IMR-90 (cell line): ENCODE results near the gene OPTC. TPM values are rescaled to one million over a fixed set of nuclear protein-coding genes. Genes with fewer than 3 reads are reported as not detected.

Source experiments
- ATAC-seq: fragments of 200-7000 bp; cut with Tn5 transposase; 2 replicates; pipeline ENCODE4 v1.9.1; 2020; ENCODE audit warnings: low read depth, mild to moderate bottlenecking, moderate library complexity
- BruUV-seq: library from RNA; stranded (reverse); fragments of 400-500 nt; replicated peaks from 2 replicates; lab custom pipeline; 2021; lab: Mats Ljungman, UMichigan
- CTCF ChIA-PET: fragments of 300-600 bp; formaldehyde crosslinking; extraction: SDS; loops from one replicate; lab custom pipeline; 2021; ENCODE audit warnings: antibody characterized with exemption; lab: Yijun Ruan, JAX
- POLR2A ChIA-PET: fragments of 300-600 bp; sonication (Branson Sonifier 250); formaldehyde crosslinking; loops from one replicate; lab custom pipeline; 2022; ENCODE audit warnings: antibody characterized with exemption; ENCODE audit not compliant: unreplicated experiment; lab: Charles Lee
- DNase-seq: peaks from one replicate; pipeline ENCODE4 v3.0.0; 2013
- H2AFZ ChIP-seq: replicated peaks from 2 replicates; pipeline ENCODE3; 2013; ENCODE audit warnings: low read length, mild to moderate bottlenecking; ENCODE audit not compliant: poor library complexity
- H2AK5ac ChIP-seq: 2 replicates; pipeline ENCODE4 v1.6.1; 2013; ENCODE audit warnings: low read depth, low read length, inconsistent platforms
- H2AK9ac ChIP-seq: replicated peaks from 2 replicates; pipeline ENCODE3; 2013; ENCODE audit warnings: mild to moderate bottlenecking, low read depth, low read length, moderate library complexity; ENCODE audit not compliant: poor library complexity
- H2BK120ac ChIP-seq: 2 replicates; pipeline ENCODE4 v1.6.1; 2013; ENCODE audit warnings: low read depth, low read length, inconsistent platforms
- H2BK15ac ChIP-seq: 3 replicates; pipeline ENCODE4 v1.6.1; 2013; ENCODE audit warnings: low read depth, low read length, inconsistent platforms
- H2BK20ac ChIP-seq: 2 replicates; pipeline ENCODE4 v1.6.1; 2013; ENCODE audit warnings: low read depth, mild to moderate bottlenecking, inconsistent platforms, low read length, moderate library complexity
- H2BK5ac ChIP-seq: 2 replicates; pipeline ENCODE4 v1.6.1; 2013; ENCODE audit warnings: mild to moderate bottlenecking, low read depth, low read length, inconsistent platforms; ENCODE audit not compliant: poor library complexity, severe bottlenecking
- H3K14ac ChIP-seq: replicated peaks from 2 replicates; pipeline ENCODE4 v1.6.1; 2013; ENCODE audit warnings: low read depth, low read length, inconsistent platforms
- H3K18ac ChIP-seq: 2 replicates; pipeline ENCODE4 v1.6.1; 2013; ENCODE audit warnings: low read depth, low read length, control low read depth
- H3K23ac ChIP-seq: 2 replicates; pipeline ENCODE4 v1.6.1; 2013; ENCODE audit warnings: low read depth, low read length, inconsistent platforms
- H3K27ac ChIP-seq: 2 replicates; pipeline ENCODE4 v1.5.1; 2013; ENCODE audit warnings: mild to moderate bottlenecking, control low read depth, low read length; ENCODE audit not compliant: insufficient read depth
- H3K27me3 ChIP-seq: 2 replicates; pipeline ENCODE4 v1.6.1; 2013; ENCODE audit warnings: low read length; ENCODE audit not compliant: control insufficient read depth, insufficient read depth
- H3K36me3 ChIP-seq: 2 replicates; pipeline ENCODE4 v1.6.1; 2013; ENCODE audit warnings: low read length, mixed read lengths; ENCODE audit not compliant: control insufficient read depth, insufficient read depth
- H3K4ac ChIP-seq: 2 replicates; pipeline ENCODE4 v1.6.1; 2013; ENCODE audit warnings: low read depth, low read length, inconsistent platforms
- H3K4me1 ChIP-seq: 2 replicates; pipeline ENCODE4 v1.6.1; 2013; ENCODE audit warnings: low read length, mixed read lengths; ENCODE audit not compliant: control insufficient read depth, insufficient read depth
- H3K4me2 ChIP-seq: 2 replicates; pipeline ENCODE4 v1.6.1; 2013; ENCODE audit warnings: low read depth, mild to moderate bottlenecking, control low read depth, low read length, moderate library complexity
- H3K4me3 ChIP-seq: 2 replicates; pipeline ENCODE4 v1.5.1; 2013; ENCODE audit warnings: low read depth, mild to moderate bottlenecking, control low read depth, low read length, moderate library complexity; ENCODE audit not compliant: insufficient read depth
- H3K56ac ChIP-seq: 2 replicates; pipeline ENCODE4 v1.6.1; 2013; ENCODE audit warnings: low read length, inconsistent platforms; ENCODE audit not compliant: insufficient read depth; ENCODE audit errors: extremely low read depth
- H3K79me1 ChIP-seq, 2 experiments: 2 replicates each; pipeline ENCODE4 v1.6.1; 2013; ENCODE audit warnings: low read length in 2 of 2, inconsistent platforms in 1 of 2, low read depth in 1 of 2
- H3K9ac ChIP-seq: 2 replicates; pipeline ENCODE4 v1.6.1; 2013; ENCODE audit warnings: low read depth, low read length, control low read depth
- H3K9me1 ChIP-seq: 2 replicates; pipeline ENCODE4 v1.6.1; 2013; ENCODE audit warnings: low read length, inconsistent platforms; ENCODE audit not compliant: insufficient read depth
- H3K9me3 ChIP-seq: 2 replicates; pipeline ENCODE4 v1.6.1; 2013; ENCODE audit warnings: low read length; ENCODE audit not compliant: control insufficient read depth, insufficient read depth
- H4K20me1 ChIP-seq: 2 replicates; pipeline ENCODE4 v1.6.1; 2013; ENCODE audit warnings: low read length, inconsistent platforms; ENCODE audit not compliant: insufficient read depth
- H4K5ac ChIP-seq: 2 replicates; pipeline ENCODE4 v1.6.1; 2013; ENCODE audit warnings: mild to moderate bottlenecking, low read depth, low read length, control low read depth
- H4K8ac ChIP-seq, 2 experiments: 2 replicates each; pipeline ENCODE4 v1.6.1; 2013; ENCODE audit warnings: low read depth in 2 of 2, low read length in 2 of 2, control low read depth in 1 of 2, inconsistent platforms in 1 of 2
- H4K91ac ChIP-seq: 2 replicates; pipeline ENCODE4 v1.6.1; 2013; ENCODE audit warnings: low read depth, low read length, inconsistent platforms; ENCODE audit not compliant: insufficient read depth
- CEBPB ChIP-seq: IDR thresholded peaks from 2 replicates; pipeline ENCODE4 v1.6.1; 2012; ENCODE audit warnings: low read depth, low read length, improper control_type of control experiment
- CHD1 ChIP-seq: IDR thresholded peaks from 2 replicates; pipeline ENCODE4 v1.6.1; 2012; ENCODE audit warnings: low read depth, low read length, improper control_type of control experiment
- MAZ ChIP-seq: IDR thresholded peaks from 2 replicates; pipeline ENCODE4 v1.6.1; 2012; ENCODE audit warnings: low read depth, mild to moderate bottlenecking, low read length, improper control_type of control experiment, moderate library complexity, borderline replicate concordance
- NFE2L2 ChIP-seq: fragments of 150-350 bp; IDR thresholded peaks from 2 replicates; pipeline ENCODE4 v1.6.1; 2016; ENCODE audit warnings: low read depth, mild to moderate bottlenecking, low read length
- SMC3 ChIP-seq: fragments of 150-350 bp; IDR thresholded peaks from 2 replicates; pipeline ENCODE4 v1.6.1; 2016; ENCODE audit warnings: low read depth, mild to moderate bottlenecking, antibody characterized with exemption, low read length, moderate library complexity
- WGBS, 2 experiments: methylation state at CpG; one replicate each; pipeline versions ENCODE4 v1.1.5 to v1.1.7; 2013; ENCODE audit warnings: missing lambda C conversion rate in 2 of 2; ENCODE audit not compliant: insufficient read length in 1 of 2; ENCODE audit errors: extremely low coverage in 2 of 2; 5-methylcytosine and 5-hydroxymethylcytosine counted together
- dilution Hi-C: fragments of 300-500 bp; cut with HindIII; formaldehyde crosslinking; loops from one replicate; pipeline ENCODE4 v1.14.3; 2018; ENCODE audit warnings: low sequenced_read_pairs; ENCODE audit not compliant: unreplicated experiment
- in situ Hi-C: fragments of 300-500 bp; cut with MboI; formaldehyde crosslinking; loops from 3 replicates; pipeline ENCODE4 v1.14.3; 2019; ENCODE audit warnings: low sequenced_read_pairs, inconsistent platforms, mixed read lengths
- intact Hi-C: fragments of 100-400 bp; cut with micrococcal nuclease; formaldehyde crosslinking; loops from 2 replicates; pipeline ENCODE4 v1.10.0; 2022
- polyA plus RNA-seq, 3 experiments: library from polyadenylated mRNA; depleted of rRNA; stranded (reverse); fragments of >200 nt; gene quantifications; 2 replicates each; pipeline ENCODE4 v1.2.3, GENCODE V29; 2012; ENCODE audit warnings: low replicate concordance in 1 of 3
- total RNA-seq: library from RNA; depleted of rRNA; stranded (reverse); fragments of >200 nt; gene quantifications from 2 replicates; pipeline ENCODE4 v1.2.3, GENCODE V29; 2012

OPTC gene
- total and polyA plus RNA-seq, 2 of the 4 experiments (the other 2 are of a cell fraction) = not detected

DNA sequence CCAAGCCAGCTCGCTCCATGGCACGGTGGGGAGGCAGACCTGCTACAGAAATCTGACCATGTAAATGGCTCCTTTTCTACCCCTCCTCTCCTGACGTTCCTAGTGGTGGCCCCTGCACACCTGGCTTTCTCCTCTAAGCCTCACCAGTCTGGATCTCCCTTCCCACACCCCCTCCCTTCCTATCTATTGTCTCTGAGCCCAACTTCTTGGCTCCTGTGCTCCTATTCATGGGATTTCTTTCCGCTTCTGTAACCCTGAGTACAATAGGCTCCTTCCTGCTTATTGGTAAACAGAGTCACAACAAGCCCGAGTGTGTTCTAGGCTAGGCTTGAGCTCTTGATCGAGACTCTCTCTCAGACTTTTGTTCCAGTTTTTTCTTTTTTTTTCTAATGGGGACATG lies 17.6 kb downstream of the OPTC start:
- Histone ChIP-seq H3K27ac (peak overlapping the region; percentile 93), H3K23ac (peak overlapping the region; percentile 91), H3K4me1 (peaks cover 46% of the 10 kb centered on the region), H3K9ac (no peak overlapping the region), H2BK5ac (peak overlapping the region; percentile 98), H3K4me2 (no peak overlapping the region), H3K36me3 (no peaks in the 10 kb centered on the region), H3K79me1 (peaks cover 10 to 62% of the 10 kb centered on the region in 2 experiments), H3K9me3 (no peaks in the 10 kb centered on the region), H4K8ac (peak overlapping the region; percentile 87 to 95), H2BK20ac (peak overlapping the region; percentile 98), H2BK120ac (peak overlapping the region; percentile 99), H2AFZ (no peak overlapping the region), H3K56ac (no peak overlapping the region), H3K18ac (peak overlapping the region; percentile 85), H4K91ac (peak overlapping the region; percentile 99), H3K4ac (peak overlapping the region; percentile 99), H3K27me3 (no peaks in the 10 kb centered on the region), H3K14ac (peak overlapping the region; percentile 96), H2BK15ac (peak overlapping the region; percentile 98; the same call in 2 of the 3 replicates), H2AK5ac (peak overlapping the region; percentile 99), H4K20me1 (no peaks in the 10 kb centered on the region), H3K9me1 (peaks cover 46% of the 10 kb centered on the region), H2AK9ac (peak overlapping the region; percentile 99), H4K5ac (peak overlapping the region; percentile 63), H3K4me3 (no peak overlapping the region)
- no TSS peak for BruUV-seq
- WGBS, 2 experiments = 95% methylated on average over 3 of the region's 6 CpGs; no CpG with 5 or more reads in 1 of the 2 experiments
- DNase-seq = no peak
- intact Hi-C loops (no loop called here), dilution Hi-C loops (no loop called here), in situ Hi-C loops (no loop called here)
- ChIA-PET POLR2A (no interaction called here), CTCF (no interaction called here)
- TF ChIP-seq NFE2L2 = no peak
- TF ChIP-seq MAZ = no peak
- TF ChIP-seq CEBPB = no peak
- no peak for TF ChIP-seq SMC3
- no peak for TF ChIP-seq CHD1
- no peak for ATAC-seq
